Suprapubic skin (tissue), 4 donors: ENCODE results near the gene PPBP. TPM values are rescaled to one million over a fixed set of nuclear protein-coding genes. Genes with fewer than 3 reads are reported as not detected.

Source experiments
- DNase-seq, 2 donors: peaks; one replicate each; pipeline ENCODE4 v3.0.0-alpha.2; 2019; ENCODE audit warnings: low spot score in 2 of 2
- H3K27ac ChIP-seq: fragments of 200-600 bp; sonication (generic); one replicate; pipeline ENCODE4 v1.5.1; 2019
- H3K27me3 ChIP-seq: fragments of 200-600 bp; sonication (generic); one replicate; pipeline ENCODE4 v1.5.1; 2019
- H3K36me3 ChIP-seq: fragments of 200-600 bp; sonication (generic); one replicate; pipeline ENCODE4 v1.5.1; 2019
- H3K4me1 ChIP-seq: fragments of 200-600 bp; sonication (generic); one replicate; pipeline ENCODE4 v1.5.1; 2019
- H3K4me3 ChIP-seq: fragments of 200-600 bp; sonication (generic); one replicate; pipeline ENCODE4 v1.5.1; 2019; ENCODE audit warnings: mild to moderate bottlenecking
- H3K9me3 ChIP-seq: fragments of 200-600 bp; sonication (generic); one replicate; pipeline ENCODE4 v1.5.1; 2019
- EP300 ChIP-seq: sonication (generic); formaldehyde crosslinking; IDR thresholded peaks from one replicate; pipeline ENCODE4 v1.6.1; 2017; ENCODE audit warnings: antibody characterized with exemption
- POLR2A ChIP-seq, 2 donors: fragments of 450-650 bp; IDR thresholded peaks; one replicate each; pipeline ENCODE4 v1.6.1; 2017; ENCODE audit warnings: antibody characterized with exemption in 2 of 2, mild to moderate bottlenecking in 2 of 2, moderate library complexity in 2 of 2
- POLR2AphosphoS5 ChIP-seq, 3 donors: sonication (generic); formaldehyde crosslinking; IDR thresholded peaks; one replicate each; pipeline ENCODE4 v1.6.1; 2017; ENCODE audit warnings: antibody characterized with exemption in 3 of 3
- WGBS: methylation state at CpG from one replicate; pipeline ENCODE4 v1.1.5; 2018; 5-methylcytosine and 5-hydroxymethylcytosine counted together
- total RNA-seq, 4 donors: library from RNA; depleted of rRNA; stranded (reverse); fragments of >200 nt; gene quantifications; one replicate each; pipeline ENCODE4 v1.1.0, GENCODE V29; 2016
- TF ChIP-seq, protein P1 (sequence below), 2 donors: fragments of 200-600 bp in 1 of 2; fragments of 450-650 bp in 1 of 2; sonication (generic) in 1 of 2; IDR thresholded peaks; one replicate each; pipeline ENCODE4 v1.5.1; 2016 to 2019; ENCODE audit warnings: antibody characterized with exemption in 2 of 2, mild to moderate bottlenecking in 1 of 2, moderate library complexity in 1 of 2

Gene PPBP
- total RNA-seq, 4 donors from 2014 or later: not detected

DNA sequence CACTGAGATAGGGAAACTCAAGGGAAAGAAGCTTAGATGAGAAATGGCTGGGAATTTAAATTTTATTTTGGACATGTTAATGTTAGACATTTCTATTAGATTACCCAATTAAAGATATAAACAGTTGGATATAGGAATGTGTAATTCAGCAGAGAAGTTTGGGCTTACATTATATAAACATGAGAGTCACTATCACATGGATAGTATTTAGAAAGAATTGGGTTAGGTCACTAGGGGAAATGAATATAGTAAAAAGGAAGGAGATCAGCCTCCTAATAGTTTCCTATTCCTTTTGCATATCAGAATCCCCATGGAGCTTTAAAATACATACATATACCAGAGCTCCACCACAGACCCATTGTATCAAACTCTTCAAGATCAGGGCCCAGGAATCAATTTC, 30.1 kb upstream of the PPBP start:
- TF ChIP-seq POLR2AphosphoS5 (IDR thresholded peaks at IDR 0.05) (no peak), EP300 (no peak), POLR2A (IDR thresholded peaks at IDR 0.05) (no peak)
- TF ChIP-seq, protein P1, sequence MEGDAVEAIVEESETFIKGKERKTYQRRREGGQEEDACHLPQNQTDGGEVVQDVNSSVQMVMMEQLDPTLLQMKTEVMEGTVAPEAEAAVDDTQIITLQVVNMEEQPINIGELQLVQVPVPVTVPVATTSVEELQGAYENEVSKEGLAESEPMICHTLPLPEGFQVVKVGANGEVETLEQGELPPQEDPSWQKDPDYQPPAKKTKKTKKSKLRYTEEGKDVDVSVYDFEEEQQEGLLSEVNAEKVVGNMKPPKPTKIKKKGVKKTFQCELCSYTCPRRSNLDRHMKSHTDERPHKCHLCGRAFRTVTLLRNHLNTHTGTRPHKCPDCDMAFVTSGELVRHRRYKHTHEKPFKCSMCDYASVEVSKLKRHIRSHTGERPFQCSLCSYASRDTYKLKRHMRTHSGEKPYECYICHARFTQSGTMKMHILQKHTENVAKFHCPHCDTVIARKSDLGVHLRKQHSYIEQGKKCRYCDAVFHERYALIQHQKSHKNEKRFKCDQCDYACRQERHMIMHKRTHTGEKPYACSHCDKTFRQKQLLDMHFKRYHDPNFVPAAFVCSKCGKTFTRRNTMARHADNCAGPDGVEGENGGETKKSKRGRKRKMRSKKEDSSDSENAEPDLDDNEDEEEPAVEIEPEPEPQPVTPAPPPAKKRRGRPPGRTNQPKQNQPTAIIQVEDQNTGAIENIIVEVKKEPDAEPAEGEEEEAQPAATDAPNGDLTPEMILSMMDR (IDR thresholded peaks at IDR 0.05): no peak
- Histone ChIP-seq H3K4me1 (no peaks in the 10 kb centered on the region), H3K27ac (no peak overlapping the region), H3K4me3 (no peak overlapping the region), H3K36me3 (no peaks in the 10 kb centered on the region), H3K27me3 (no peaks in the 10 kb centered on the region), H3K9me3 (no peaks in the 10 kb centered on the region)
- DNase-seq: no peak

DNA sequence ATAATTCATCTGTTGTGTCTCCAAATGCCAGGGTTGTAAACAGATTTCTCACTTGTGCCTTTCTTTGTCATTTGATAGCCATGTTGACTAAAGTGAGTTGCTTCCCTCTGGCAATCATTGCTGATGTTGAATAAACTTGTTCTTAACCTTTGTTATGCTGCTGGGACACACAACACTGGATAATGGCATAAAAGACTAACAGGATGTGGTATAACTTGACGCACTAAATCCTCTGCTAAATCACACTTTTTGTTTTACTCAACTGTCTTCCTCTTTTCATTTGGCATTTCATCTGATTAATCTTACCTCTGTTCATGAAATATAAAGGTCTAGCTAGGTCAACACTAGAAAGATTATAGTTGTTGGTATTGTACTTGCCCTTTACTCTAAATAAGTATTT, 28.1 kb upstream of the PPBP start:
- DNase-seq: no peak
- H3K9me3 ChIP-seq: no peaks in the 10 kb centered on the region
- TF ChIP-seq POLR2A (IDR thresholded peaks at IDR 0.05) (no peak), EP300 (no peak), POLR2AphosphoS5 (IDR thresholded peaks at IDR 0.05) (no peak)
- TF ChIP-seq, protein P1 (IDR thresholded peaks at IDR 0.05): no peak
- 35% methylated on average over 1 of the region's 1 CpG for WGBS
- no peak overlapping the region for H3K4me3 ChIP-seq
- H3K27ac ChIP-seq: no peak overlapping the region
- H3K27me3 ChIP-seq: no peaks in the 10 kb centered on the region
- H3K36me3 ChIP-seq: no peaks in the 10 kb centered on the region
- no peaks in the 10 kb centered on the region for H3K4me1 ChIP-seq

DNA sequence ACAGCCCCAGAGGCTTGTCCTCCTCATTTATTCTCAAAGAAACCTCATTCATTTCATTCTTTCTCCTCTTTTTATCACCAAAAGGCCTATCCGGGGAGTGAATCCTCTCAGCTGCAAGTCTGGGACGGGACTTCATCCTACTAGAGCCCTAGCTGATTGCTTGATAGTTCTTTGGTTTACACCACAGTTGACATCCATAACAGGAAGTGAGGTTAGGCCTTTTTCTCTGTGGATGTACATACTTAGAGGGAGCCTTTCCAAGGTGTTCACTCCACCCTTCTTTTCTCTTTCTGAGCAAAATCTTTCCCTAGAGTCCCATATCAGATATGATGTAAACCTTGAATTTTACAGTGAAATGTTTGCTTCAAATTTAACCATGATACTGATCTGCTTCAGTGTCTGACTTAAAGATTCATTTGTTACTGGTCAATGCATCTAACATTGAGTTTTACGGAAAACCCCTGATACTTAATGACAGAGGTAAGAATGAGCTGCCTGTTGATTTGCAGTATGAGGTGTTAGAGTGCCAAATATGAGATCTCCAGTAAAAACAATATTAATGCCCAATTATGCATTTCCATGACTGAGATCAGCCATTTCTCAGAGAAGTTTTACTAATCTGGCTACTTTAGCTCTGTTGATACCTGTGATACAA, 27.3 kb upstream of the PPBP start:
- Histone ChIP-seq H3K27me3 (no peaks in the 10 kb centered on the region), H3K9me3 (no peaks in the 10 kb centered on the region), H3K4me3 (no peak overlapping the region), H3K27ac (no peak overlapping the region), H3K4me1 (no peaks in the 10 kb centered on the region), H3K36me3 (no peaks in the 10 kb centered on the region)
- TF ChIP-seq POLR2AphosphoS5 (IDR thresholded peaks at IDR 0.05) (no peak), POLR2A (IDR thresholded peaks at IDR 0.05) (no peak), EP300 (no peak)
- TF ChIP-seq, protein P1 (IDR thresholded peaks at IDR 0.05): no peak
- WGBS: 91% methylated on average over 3 of the region's 3 CpGs
- DNase-seq: no peak

DNA sequence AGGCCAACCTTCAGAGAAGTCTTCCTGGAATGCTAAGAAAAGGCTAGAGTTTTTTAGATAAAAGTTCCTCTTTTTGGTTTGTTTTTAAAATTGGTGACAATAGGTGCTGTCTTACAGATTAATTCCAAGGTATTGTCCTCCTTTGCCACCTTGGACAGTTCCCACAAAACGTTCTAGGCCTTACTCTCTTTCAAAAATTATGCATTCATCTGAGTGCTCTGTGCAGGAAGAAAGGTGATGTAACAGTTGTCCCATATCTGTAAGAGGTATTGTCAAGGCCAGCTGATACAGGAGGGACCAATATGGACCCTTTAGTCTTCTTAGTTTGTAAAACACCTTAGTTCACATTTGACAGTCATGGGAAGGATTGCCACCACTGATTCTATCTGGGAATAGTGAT, 26.3 kb upstream of the PPBP start:
- Histone ChIP-seq H3K4me3 (no peak overlapping the region), H3K4me1 (no peaks in the 10 kb centered on the region), H3K9me3 (no peaks in the 10 kb centered on the region), H3K27ac (no peak overlapping the region), H3K27me3 (no peaks in the 10 kb centered on the region), H3K36me3 (no peaks in the 10 kb centered on the region)
- TF ChIP-seq, protein P1 (IDR thresholded peaks at IDR 0.05): no peak
- TF ChIP-seq EP300 (no peak), POLR2AphosphoS5 (IDR thresholded peaks at IDR 0.05) (no peak), POLR2A (IDR thresholded peaks at IDR 0.05) (no peak)
- WGBS: 8% methylated on average over 1 of the region's 1 CpG
- DNase-seq: no peak

DNA sequence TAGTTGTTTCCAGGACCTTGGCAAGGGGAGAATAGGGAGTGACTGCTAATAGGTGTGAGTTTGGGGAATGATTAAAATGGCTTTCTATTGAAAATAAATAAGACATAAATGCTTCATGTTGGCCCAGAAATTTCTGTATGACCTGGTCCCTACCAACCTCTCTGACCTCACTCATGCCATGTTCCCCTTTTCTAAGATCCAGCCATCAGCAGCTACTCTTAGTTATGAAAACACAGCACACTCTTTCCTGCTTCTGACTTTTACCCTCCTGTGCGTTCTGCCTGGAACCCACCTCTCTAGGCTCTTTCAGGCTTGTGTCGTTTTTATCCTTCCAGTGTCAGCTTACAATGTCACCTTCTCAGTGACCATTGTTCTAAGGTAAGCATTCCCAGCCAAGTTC, 25.3 kb upstream of the PPBP start:
- H3K27ac ChIP-seq: no peak overlapping the region
- TF ChIP-seq POLR2A (IDR thresholded peaks at IDR 0.05) (no peak), EP300 (no peak), POLR2AphosphoS5 (IDR thresholded peaks at IDR 0.05) (no peak)
- TF ChIP-seq, protein P1 (IDR thresholded peaks at IDR 0.05): no peak
- 69% methylated on average over 2 of the region's 2 CpGs for WGBS

More for the DNA sequence above, 25.3 kb upstream of the PPBP start:
- H3K9me3 ChIP-seq: no peaks in the 10 kb centered on the region
- H3K4me3 ChIP-seq: no peak overlapping the region
- H3K36me3 ChIP-seq: no peaks in the 10 kb centered on the region
- DNase-seq: no peak
- H3K27me3 ChIP-seq: no peaks in the 10 kb centered on the region
- no peaks in the 10 kb centered on the region for H3K4me1 ChIP-seq
